ENCODE results near the gene ANKRD18B. TPM values are rescaled to one million over a fixed set of nuclear protein-coding genes. Genes with fewer than 3 reads are reported as not detected.
"Not testable (repeated sequence)": the region's sequence is repeated elsewhere in the genome, so short reads cannot be mapped to it uniquely, and the experiment has no call there.

Gene ANKRD18B
- 7.3 and 13.8 TPM in 2 replicates for total RNA-seq

- peak; percentile 33 for DNase-seq (ENCODE audit: low read depth)
These were observed at the start of gene ANKRD18B for GRCh38 chr9:33523397-33524305. ANKRD18B (plus strand) TSS chr9:33524251; CDS start chr9:33524490, 239 bp downstream.

GRCh38 chr9:33475357-33475756 lies 48.7 kb upstream of the ANKRD18B start:
- no peak for DNase-seq (ENCODE audit: low read depth)

- no peak for DNase-seq (ENCODE audit: low read depth)
These were observed 47.5 kb upstream of the ANKRD18B start for GRCh38 chr9:33476503-33476902.

GRCh38 chr9:33480106-33480505 lies 43.9 kb upstream of the ANKRD18B start:
- DNase-seq (ENCODE audit: low read depth) = peak; percentile 15

GRCh38 chr9:33480976-33481375 lies 43.1 kb upstream of the ANKRD18B start:
- no peak for DNase-seq (ENCODE audit: low read depth)

GRCh38 chr9:33485312-33485711 lies 38.7 kb upstream of the ANKRD18B start:
- not testable (repeated sequence) for DNase-seq (ENCODE audit: low read depth)

GRCh38 chr9:33489066-33489465 lies 35.0 kb upstream of the ANKRD18B start:
- DNase-seq (ENCODE audit: low read depth) = peak; percentile 77

- DNase-seq (ENCODE audit: low read depth) = not testable (repeated sequence)
These were observed 30.2 kb upstream of the ANKRD18B start for GRCh38 chr9:33493819-33494218.

GRCh38 chr9:33498387-33498786 lies 25.7 kb upstream of the ANKRD18B start:
- peak; percentile 53 for DNase-seq (ENCODE audit: low read depth)

GRCh38 chr9:33506626-33507370 lies 17.3 kb upstream of the ANKRD18B start:
- DNase-seq (ENCODE audit: low read depth) = peak; percentile 99

- DNase-seq (ENCODE audit: low read depth) = peak; percentile 61
These were observed 13.5 kb upstream of the ANKRD18B start for GRCh38 chr9:33510262-33511183.

- DNase-seq (ENCODE audit: low read depth) = not testable (repeated sequence)
These were observed 12.9 kb upstream of the ANKRD18B start for GRCh38 chr9:33511184-33511517.

GRCh38 chr9:33512535-33512934 lies 11.5 kb upstream of the ANKRD18B start:
- not testable (repeated sequence) for DNase-seq (ENCODE audit: low read depth)

GRCh38 chr9:33515342-33515995 lies 8.6 kb upstream of the ANKRD18B start:
- not testable (repeated sequence) for DNase-seq (ENCODE audit: low read depth)

- not testable (repeated sequence) for DNase-seq (ENCODE audit: low read depth)
These were observed 7.7 kb upstream of the ANKRD18B start for GRCh38 chr9:33516397-33516796.

- peak; percentile 70 for DNase-seq (ENCODE audit: low read depth)
These were observed 6.7 kb upstream of the ANKRD18B start for GRCh38 chr9:33517373-33517772.

GRCh38 chr9:33517934-33518577 lies 6.0 kb upstream of the ANKRD18B start:
- peak; percentile 65 for DNase-seq (ENCODE audit: low read depth)

GRCh38 chr9:33521861-33522260 lies 2.2 kb upstream of the ANKRD18B start:
- DNase-seq (ENCODE audit: low read depth) = not testable (repeated sequence)

- DNase-seq (ENCODE audit: low read depth) = no peak
These were observed 376 bp downstream of the ANKRD18B start for GRCh38 chr9:33524306-33524947.

GRCh38 chr9:33528069-33528468 lies 4.0 kb downstream of the ANKRD18B start:
- DNase-seq (ENCODE audit: low read depth) = not testable (repeated sequence)
